Nucleus accumbens (tissue), 56 donors: ENCODE data around the gene ASCL5.
A peak's percentile ranks its signal among the peaks of the same experiment; 100 is the strongest.

ENCODE experiments used
- DNase-seq, 56 donors: peaks; one replicate each; lab custom pipeline; 2025; lab: John Stamatoyannopoulos, UW

The ASCL5 gene

GRCh38 chr1:201153474-201154388 is 26.7 kb upstream of the ASCL5 start:
- peak in 4 of 56 donors; percentile 61 to 70 (median 62) for DNase-seq

- DNase-seq, result no peak
These were observed 22.4 kb upstream of the ASCL5 start for GRCh38 chr1:201149400-201149799.

DNA sequence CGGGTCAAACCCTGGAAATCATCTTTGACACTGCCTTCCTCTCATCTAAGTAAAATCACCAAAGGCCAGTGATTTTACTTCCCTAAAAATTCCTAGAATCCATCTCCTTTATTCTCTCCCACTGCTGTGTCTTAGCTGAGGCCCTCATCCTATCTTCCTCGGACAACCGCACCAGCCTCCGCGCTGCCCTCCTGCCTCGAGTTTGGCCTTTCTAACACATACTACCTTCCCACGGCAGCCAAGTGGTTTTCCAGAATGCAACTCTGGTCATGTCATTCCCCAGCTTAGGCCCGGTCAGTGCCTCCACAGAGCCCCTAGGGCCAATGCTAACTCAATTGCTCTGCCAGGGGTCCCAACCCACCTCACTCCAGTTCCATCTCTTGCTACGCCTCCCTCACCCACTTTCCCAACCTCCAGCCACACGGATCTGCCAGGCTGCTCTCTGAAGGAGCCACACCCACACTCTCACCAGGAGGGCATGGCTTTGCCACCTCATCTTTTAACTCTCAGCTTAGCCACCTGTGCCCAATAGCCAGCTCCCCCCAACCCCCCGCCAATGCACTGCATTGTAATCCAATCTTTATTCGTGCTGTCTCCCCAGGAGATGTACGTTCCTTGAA is 20.5 kb upstream of the ASCL5 start:
- no peak for DNase-seq

- DNase-seq, result no peak
These were observed 19.8 kb upstream of the ASCL5 start for GRCh38 chr1:201146626-201147390.

GRCh38 chr1:201145816-201146215 is 18.8 kb upstream of the ASCL5 start:
- DNase-seq, result no peak

GRCh38 chr1:201145132-201145531 is 18.1 kb upstream of the ASCL5 start:
- no peak for DNase-seq

DNA sequence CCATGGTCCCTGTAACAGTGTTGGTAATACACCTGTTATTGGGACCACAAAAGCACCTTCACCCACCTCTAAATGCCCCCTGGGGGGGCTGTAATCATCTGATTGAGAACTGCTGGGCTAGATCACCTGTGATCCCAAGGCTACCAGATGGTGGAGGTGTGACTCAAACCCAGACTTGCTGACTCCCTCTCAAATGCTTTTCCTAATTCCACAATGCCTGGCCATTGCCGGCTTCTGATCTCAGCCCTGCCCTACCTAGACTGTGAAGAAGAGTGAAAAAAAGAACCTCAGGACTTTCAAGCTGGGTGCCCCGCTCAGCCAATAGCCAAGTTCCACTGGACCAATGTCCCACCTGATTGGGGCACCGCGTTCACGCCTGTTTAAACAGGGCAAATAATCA is 17.7 kb upstream of the ASCL5 start:
- DNase-seq, result no peak

DNA sequence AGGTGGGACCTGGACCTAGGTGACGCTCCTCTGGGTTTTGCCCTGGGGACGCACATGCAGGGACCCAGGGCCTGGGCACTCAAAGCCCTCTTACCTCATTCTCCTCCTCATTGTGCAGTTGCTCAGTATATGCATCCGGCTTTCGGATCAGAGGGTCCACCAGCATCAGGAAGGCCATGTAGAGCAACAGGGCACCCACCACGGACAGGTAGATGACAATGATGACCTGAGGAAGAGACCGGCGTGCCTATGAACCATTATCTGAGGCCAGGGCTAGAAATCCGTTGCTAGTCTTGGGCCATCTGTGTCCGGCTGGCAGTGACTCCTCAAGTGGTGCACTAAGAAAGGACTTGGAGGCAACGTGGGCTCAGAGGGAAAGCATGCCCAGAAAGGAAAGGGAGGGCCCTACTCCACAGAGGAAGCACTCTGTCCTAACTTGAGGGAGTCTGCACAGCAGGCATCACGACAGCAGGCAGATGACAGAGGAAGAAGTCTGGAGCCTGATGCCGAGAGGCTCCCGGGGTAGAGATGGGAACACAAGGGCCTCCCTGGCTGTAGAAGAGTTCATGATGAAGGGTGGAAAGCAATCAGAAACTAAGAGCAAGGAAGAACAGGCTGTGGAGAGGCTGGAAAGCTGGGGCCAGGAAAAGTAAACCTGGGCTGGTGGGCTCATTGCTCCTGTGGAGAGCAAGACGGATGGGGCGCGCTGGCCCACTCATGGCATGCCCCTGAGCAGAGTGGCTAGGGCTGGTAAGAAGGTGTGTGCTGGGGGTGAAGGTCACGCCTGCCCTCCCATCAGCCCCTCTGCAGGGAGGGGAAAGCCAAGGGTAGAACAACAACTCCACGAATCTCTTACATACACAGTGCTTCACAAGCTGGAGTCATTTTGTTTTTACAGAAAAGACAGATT is 17.0 kb upstream of the ASCL5 start:
- peak in 2 of 56 donors; percentile 13 to 16 for DNase-seq

DNA sequence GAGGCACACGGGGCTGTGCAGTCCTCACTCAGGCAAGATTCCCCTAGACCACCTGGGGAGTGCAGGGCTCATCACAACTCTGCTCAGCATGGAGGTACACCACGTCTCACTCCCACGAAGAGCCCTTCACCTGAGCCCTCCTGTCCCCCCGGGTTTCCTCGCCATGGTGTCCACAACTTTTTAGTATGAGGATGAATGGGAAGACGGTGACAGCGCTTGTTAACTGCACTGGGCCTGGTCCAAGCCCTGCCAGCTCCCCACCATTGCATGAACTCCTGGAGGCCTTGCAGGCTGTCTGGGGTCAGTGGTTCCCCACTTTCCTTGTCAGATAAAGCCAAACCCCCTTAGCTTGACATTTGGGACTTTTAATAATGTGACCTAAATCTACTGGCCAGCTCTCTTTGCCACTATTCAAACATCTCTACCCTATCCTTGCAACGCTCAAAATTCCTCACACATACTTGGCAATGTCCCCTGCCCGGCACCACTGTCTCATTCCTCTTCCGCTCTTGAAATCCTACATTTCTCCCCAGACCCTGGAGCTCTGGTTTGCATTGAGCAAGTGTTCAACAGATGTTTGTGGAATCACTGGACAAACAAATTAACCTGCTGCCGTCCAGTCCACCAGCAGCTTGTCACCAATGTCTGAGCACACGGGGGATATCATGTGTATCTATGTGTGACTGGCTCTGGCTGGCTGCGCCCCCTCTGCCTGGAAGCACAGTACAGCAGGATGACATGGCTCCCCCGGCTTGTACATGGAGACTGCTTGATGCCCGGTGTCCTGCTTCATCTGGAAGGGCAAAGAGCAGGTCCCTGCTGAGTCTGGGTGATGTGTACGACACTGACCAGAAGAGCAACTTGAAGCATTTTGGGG is 16.1 kb upstream of the ASCL5 start:
- no peak for DNase-seq

- DNase-seq, result peak in 6 of 56 donors; percentile 10 to 29 (median 21)
These were observed 15.2 kb upstream of the ASCL5 start for GRCh38 chr1:201142011-201142848.

DNA sequence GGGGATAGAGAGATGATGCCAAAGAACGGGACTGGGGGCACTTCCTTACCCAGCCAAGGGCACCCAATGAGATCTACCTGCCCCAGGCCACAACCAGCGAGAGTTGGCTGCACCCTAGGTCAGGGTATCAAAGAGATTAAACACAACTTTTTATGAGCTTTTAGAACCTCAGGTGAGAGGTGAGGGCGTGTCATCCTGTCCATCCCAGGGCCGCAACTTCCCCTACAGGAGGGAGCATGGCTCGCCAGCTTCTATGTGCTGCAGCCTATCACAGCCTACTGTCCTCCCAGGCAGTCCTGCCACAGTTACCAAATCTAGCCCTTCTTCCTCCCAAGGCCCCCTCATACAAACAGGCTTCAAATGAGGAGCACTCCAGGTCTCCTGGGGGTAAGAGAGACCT is 14.4 kb upstream of the ASCL5 start:
- no peak for DNase-seq

GRCh38 chr1:201140941-201141260 is 13.9 kb upstream of the ASCL5 start:
- no peak for DNase-seq

DNA sequence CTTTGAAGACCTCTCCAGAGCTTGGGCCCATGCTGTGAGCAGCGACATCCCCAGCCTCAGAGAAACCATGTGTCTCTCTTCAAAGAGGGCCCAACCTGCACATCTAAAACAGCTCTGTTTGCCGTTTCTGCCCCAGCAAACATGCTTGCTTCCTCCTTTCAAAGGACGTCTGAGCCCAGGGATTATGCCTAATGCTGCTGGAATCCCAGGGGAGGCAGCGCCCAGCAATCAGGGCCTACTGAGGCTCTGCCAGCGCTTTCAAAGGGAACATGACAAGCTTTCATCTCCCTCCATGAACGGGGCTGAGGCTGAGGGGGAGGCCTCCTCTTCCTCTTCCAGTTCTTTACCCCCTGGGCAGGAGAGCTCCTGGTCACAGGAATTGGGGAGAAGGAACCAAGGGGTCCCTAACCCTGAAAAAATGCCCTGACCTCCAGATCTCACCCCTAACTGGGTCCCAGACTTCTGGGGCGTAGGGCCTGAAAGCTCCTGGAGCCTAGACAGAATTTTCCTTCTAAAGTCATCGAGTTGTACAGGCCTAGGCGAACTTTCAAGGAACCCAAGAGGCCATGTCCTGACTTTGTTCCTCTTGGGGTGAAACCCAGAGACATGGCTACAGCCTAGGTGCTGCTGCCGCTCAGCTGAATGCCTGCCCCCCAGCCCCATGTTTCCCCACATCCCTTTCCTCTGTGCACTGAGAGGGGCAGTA is 13.4 kb upstream of the ASCL5 start:
- DNase-seq, result no peak

DNA sequence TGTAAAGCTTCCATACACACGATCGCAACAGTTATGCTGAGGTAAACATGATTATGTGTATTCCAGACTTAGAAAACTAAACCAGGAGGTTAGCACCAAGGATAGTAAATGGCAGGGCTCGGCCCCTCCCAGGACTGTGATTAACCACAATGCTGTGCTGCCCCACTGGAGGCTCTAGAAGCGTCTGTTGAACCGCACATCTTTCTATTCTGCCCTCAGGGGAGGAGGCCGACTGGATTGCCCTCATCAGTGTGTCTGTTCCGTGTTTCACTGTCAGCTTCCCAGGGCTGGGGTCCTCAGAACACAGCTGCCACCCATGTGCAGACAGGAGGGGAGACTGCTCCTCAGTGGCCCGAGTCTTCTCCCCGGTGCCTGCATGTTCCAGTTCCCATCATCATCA is 12.8 kb upstream of the ASCL5 start:
- DNase-seq, result no peak

GRCh38 chr1:201139306-201139705 is 12.3 kb upstream of the ASCL5 start:
- DNase-seq, result no peak

GRCh38 chr1:201138311-201138840 is 11.4 kb upstream of the ASCL5 start:
- DNase-seq, result peak in 3 of 56 donors; percentile 14 to 45 (median 21)

GRCh38 chr1:201137579-201138310 is 10.8 kb upstream of the ASCL5 start:
- DNase-seq, result peak in 36 of 56 donors; percentile 9 to 78 (median 44)
